AG04449 (cell line): ENCODE data around the gene TRABD.

Experiments used
- CTCF ChIA-PET: fragments of 350-600 bp; formaldehyde crosslinking; extraction: SDS; loops from one replicate; lab custom pipeline; 2021; ENCODE audit warnings: antibody characterized with exemption; lab: Yijun Ruan, JAX
- POLR2A ChIA-PET: fragments of 400-600, 350-600 bp; formaldehyde crosslinking; extraction: SDS; loops from one replicate; lab custom pipeline; 2020; ENCODE audit warnings: antibody characterized with exemption, inconsistent platforms; lab: Yijun Ruan, JAX
- DNase-seq: peaks from one replicate; pipeline ENCODE4 v3.0.0-alpha.2; 2010; ENCODE audit warnings: low read depth, low spot score
- H3K4me3 ChIP-seq: 2 replicates; pipeline ENCODE4 v1.5.1; 2011; ENCODE audit warnings: low read depth, mild to moderate bottlenecking, control low read depth, low read length
- TF ChIP-seq, protein P1 (sequence below): IDR thresholded peaks from one replicate; pipeline ENCODE4 v1.5.1; 2011; ENCODE audit warnings: mild to moderate bottlenecking, moderate library complexity, low read length, control low read depth, inconsistent platforms; ENCODE audit not compliant: insufficient read depth; ENCODE audit errors: missing control alignments

Gene TRABD

DNA sequence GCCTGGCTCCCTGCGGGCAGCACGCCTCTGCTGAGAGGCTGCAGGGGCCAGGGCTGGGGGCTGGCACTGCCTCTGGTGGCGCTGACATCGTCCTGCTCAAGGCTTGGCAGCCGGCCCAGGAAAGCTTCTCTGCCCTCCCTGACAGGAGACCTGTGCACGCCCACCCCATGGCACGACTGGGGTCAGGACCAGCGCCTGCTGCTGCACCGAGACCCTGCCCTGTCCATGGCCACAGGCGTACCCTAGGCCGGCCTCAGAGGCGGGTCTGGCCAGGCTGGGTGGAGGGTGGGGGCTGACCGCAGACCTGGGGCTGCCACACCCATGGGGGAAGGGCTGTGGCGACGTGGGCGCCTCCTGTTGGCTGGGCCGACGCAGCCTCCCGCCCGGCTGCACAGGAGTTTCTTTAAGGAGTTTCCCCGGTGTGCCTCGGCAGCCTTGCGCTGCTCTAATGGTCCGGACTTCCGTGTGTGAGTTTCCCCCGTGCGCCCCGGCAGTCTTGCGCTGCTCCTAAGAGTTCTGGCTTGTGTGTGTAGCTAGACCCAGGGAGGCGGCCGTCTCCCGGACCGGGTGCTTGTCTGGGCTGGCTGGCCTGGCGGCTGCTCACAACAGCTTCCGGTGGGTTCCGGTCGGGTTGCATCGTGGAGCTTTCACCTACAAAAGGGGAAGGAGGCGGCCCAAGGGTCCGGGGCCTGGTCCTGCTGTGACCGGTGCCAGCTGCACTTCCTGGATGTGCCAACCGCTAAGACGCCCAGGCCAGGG, 4.6 kb downstream of the TRABD start:
- POLR2A ChIA-PET: no interaction called here
- TF ChIP-seq, protein P1, sequence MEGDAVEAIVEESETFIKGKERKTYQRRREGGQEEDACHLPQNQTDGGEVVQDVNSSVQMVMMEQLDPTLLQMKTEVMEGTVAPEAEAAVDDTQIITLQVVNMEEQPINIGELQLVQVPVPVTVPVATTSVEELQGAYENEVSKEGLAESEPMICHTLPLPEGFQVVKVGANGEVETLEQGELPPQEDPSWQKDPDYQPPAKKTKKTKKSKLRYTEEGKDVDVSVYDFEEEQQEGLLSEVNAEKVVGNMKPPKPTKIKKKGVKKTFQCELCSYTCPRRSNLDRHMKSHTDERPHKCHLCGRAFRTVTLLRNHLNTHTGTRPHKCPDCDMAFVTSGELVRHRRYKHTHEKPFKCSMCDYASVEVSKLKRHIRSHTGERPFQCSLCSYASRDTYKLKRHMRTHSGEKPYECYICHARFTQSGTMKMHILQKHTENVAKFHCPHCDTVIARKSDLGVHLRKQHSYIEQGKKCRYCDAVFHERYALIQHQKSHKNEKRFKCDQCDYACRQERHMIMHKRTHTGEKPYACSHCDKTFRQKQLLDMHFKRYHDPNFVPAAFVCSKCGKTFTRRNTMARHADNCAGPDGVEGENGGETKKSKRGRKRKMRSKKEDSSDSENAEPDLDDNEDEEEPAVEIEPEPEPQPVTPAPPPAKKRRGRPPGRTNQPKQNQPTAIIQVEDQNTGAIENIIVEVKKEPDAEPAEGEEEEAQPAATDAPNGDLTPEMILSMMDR: peak; percentile 27
- peak overlapping the region; percentile 20 for H3K4me3 ChIP-seq
- CTCF ChIA-PET: interaction anchor here (1.0 to 1.5 kb wide), 4 partner anchors 11 to 259 kb away, joined by 3 to 5 read pairs (median 4); no protein-coding TSS in a partner anchor
- no peak for DNase-seq

- DNase-seq: no peak
- ChIA-PET POLR2A (no interaction called here), CTCF (interaction anchor here (1.0 to 1.5 kb wide), 3 partner anchors 10 to 260 kb away, joined by 3 to 5 read pairs (median 4); no protein-coding TSS in a partner anchor)
- no peak overlapping the region for H3K4me3 ChIP-seq
- TF ChIP-seq, protein P1: no peak
Measured at GRCh38 chr22:50190941-50191741, 5.4 kb downstream of the TRABD start.

DNA sequence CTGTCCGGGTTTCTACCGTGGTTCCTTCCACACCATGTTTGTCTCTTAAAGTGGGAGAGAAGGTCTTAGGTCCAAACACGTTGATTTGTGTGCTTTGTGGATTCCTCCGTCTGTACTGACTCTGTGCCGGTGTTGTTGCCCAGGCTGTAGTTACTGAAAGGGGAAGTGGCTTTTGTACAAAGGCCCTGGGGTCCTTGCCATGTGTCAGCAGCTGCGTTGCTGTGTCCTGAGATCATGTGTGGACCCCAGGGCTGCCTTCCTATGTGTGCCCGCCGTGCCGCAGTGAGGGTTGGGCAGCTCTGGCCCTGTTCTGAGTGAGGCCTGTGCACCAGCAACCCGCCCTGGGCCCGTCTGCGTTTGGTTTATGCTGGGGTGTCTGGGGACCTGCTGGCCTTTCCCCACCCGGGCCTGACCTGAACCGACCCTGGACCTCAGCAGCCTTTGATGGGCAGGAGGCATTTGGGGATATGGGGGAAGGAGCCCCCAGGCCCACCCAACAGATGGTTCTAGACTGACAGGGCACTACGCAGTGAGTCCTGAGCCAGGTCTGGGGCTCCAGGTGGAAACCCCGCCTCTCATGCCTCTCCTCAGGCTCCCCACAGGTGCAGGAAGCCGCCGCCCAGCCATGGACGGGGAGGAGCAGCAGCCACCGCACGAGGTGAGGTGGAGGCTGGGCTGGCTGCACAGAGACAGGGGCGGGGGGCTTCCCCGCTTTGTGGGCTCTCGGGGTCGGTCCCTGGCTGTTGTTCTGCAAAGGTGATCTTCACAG, 6.9 kb downstream of the TRABD start:
- CTCF ChIA-PET: no interaction called here

GRCh38 chr22:50193621-50194020, 7.9 kb downstream of the TRABD start:
- no peak for DNase-seq
- ChIA-PET CTCF (interaction anchor here (0.6 to 1.5 kb wide), 2 partner anchors 15 to 332 kb away, joined by 3 to 5 read pairs; no protein-coding TSS in a partner anchor), POLR2A (no interaction called here)
- TF ChIP-seq, protein P1: no peak
- no peak overlapping the region for H3K4me3 ChIP-seq

More for the DNA sequence above, 6.9 kb downstream of the TRABD start:
- TF ChIP-seq, protein P1: no peak
- POLR2A ChIA-PET: no interaction called here
- DNase-seq: no peak
- no peak overlapping the region for H3K4me3 ChIP-seq

DNA sequence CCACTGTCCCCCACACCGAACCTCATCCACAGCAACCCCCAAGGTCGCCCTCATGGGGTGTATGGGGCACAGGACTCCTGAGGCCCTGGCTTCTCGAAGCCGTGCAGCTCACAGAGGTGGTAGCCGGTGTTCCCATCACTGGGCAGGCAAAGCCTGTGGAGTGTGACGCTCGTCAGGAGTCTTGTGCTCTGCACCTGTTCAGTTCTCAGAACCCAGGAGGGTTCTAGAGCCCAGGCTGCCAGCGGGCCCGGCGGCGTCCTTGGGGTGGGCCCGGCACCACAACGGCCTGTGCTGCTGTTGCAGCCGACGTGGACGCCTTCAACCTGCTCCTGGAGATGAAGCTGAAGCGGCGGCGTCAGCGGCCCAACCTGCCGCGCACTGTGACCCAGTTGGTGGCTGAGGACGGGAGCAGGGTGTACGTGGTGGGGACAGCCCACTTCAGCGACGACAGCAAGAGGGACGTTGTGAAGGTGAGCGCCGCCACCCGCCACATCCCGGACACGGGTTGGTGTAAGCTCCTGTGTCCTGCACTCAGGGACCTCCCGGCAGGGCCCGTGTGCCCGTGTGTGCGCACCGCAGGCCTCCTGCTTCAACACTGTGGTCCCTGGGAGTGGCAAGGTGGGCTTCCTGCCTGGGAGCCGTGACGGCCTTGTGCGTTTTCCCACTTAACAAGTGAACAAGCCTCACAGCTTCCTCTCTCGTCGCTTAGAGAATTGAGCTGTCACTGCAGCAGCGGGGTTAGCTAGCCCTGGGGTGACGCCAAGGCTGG, 8.5 kb downstream of the TRABD start:
- ChIA-PET POLR2A (no interaction called here), CTCF (interaction anchor here (0.6 to 1.5 kb wide), 2 partner anchors 14 to 332 kb away, joined by 3 to 5 read pairs; no protein-coding TSS in a partner anchor)
- H3K4me3 ChIP-seq: no peak overlapping the region
- DNase-seq: no peak
- TF ChIP-seq, protein P1: no peak
